Heart left ventricle (tissue), 16 donors: ENCODE results near the gene PHLPP1. TPM values are rescaled to one million over a fixed set of nuclear protein-coding genes. Genes with fewer than 3 reads are reported as not detected.

Experiments
- ATAC-seq, 4 donors: fragments of 200-7000 bp; cut with Tn5 transposase; one replicate each; pipeline ENCODE4 v1.9.1; 2020 to 2022; ENCODE audit warnings: moderate library complexity in 4 of 4, mild to moderate bottlenecking in 3 of 4, moderate number of reproducible peaks in 1 of 4
- DNase-seq, 5 donors: peaks; one replicate each; pipeline ENCODE4 v3.0.0-alpha.2; 2020
- H3K27ac ChIP-seq, 12 donors: fragments of 200-600 bp; sonication (generic) in 4 of 12; one replicate each; pipeline versions ENCODE4 v1.5.0 to v1.8.0; 2016 to 2022; ENCODE audit warnings: mild to moderate bottlenecking in 2 of 12
- H3K27me3 ChIP-seq, 9 donors: fragments of 200-600 bp; sonication (generic) in 2 of 9; one replicate each; pipeline versions ENCODE4 v1.5.1 to v1.8.0; 2016 to 2022; ENCODE audit warnings: mild to moderate bottlenecking in 3 of 9
- H3K36me3 ChIP-seq, 9 donors: fragments of 200-600 bp; sonication (generic) in 2 of 9; one replicate each; pipeline versions ENCODE4 v1.5.0 to v1.8.0; 2018 to 2022; ENCODE audit warnings: mild to moderate bottlenecking in 2 of 9
- H3K4me1 ChIP-seq, 12 donors: fragments of 200-600 bp; sonication (generic) in 4 of 12; one replicate each; pipeline versions ENCODE4 v1.5.0 to v1.8.0; 2016 to 2022; ENCODE audit warnings: mild to moderate bottlenecking in 3 of 12
- H3K4me3 ChIP-seq, 12 donors: fragments of 200-600 bp; sonication (generic) in 4 of 12; one replicate each; pipeline versions ENCODE4 v1.5.0 to v1.8.0; 2017 to 2022; ENCODE audit warnings: mild to moderate bottlenecking in 9 of 12, moderate library complexity in 4 of 12
- H3K9me3 ChIP-seq, 12 donors: fragments of 200-600 bp; sonication (generic) in 4 of 12; one replicate each; pipeline versions ENCODE4 v1.5.0 to v1.8.0; 2016 to 2022; ENCODE audit warnings: mild to moderate bottlenecking in 1 of 12
- POLR2A ChIP-seq, 2 donors: fragments of 450-650 bp; IDR thresholded peaks; one replicate each; pipeline ENCODE4 v1.6.1; 2017; ENCODE audit warnings: antibody characterized with exemption in 2 of 2, mild to moderate bottlenecking in 2 of 2, moderate library complexity in 2 of 2
- WGBS, 4 donors: extraction: QIAGEN DNeasy Blood & Tissue Kit in 2 of 4; methylation state at CpG; one replicate each; pipeline versions ENCODE4 v1.1.5 to v1.1.7; 2013 to 2018; 5-methylcytosine and 5-hydroxymethylcytosine counted together
- intact Hi-C, 10 donors: fragments of 100-400 bp; cut with DNase I; formaldehyde crosslinking; loops; one replicate each; pipeline versions ENCODE4 v1.11.1 to v1.14.2; 2022
- polyA plus RNA-seq, 2 donors: library from polyadenylated mRNA; stranded (reverse); fragments of 200-250 nt; gene quantifications; one replicate each; pipeline ENCODE4 v1.2.3, GENCODE V29; 2013
- total RNA-seq, 9 donors: library from RNA; depleted of rRNA in 2 of 9; stranded (reverse); fragments of >200 nt in 2 of 9; fragmentation: NEBNext Ultra II Directional in 3 of 9; extraction: Animal tissue kit (Norgen Biotek cat#: 25700) in 3 of 9; gene quantifications; one replicate each; pipeline versions ENCODE4 v1.1.0 to v1.2.4, GENCODE V29; 2016 to 2023
- TF ChIP-seq, protein P1 (sequence below), 12 donors: fragments of 200-600 bp; sonication (generic) in 4 of 12; IDR thresholded peaks; one replicate each; pipeline versions ENCODE4 v1.5.0 to v1.8.0; 2018 to 2022; ENCODE audit warnings: antibody characterized with exemption in 12 of 12, mild to moderate bottlenecking in 5 of 12
- donor health status: ischemic (EF 13 %, LVEDD 7.1; RV severe dilation, severe dysfunction).
- donor health status: healthy with polysubstance abuse.
- donor health status: DM: no; HTN: yes; CAD: no.
- donor health status: DM: no; HTN: no; CAD: no.
- donor health status: ischemic (EF 25% LVEDD 6.9; RV normal size, moderate dysfunction).
- donor health status: ischemic (EF 25% LVEDD 5.7; RV mildly dilated, moderate dysfunction).
- donor health status: healthy.
- donor health status: DM: yes; HTN: yes; CAD: no.
- donor health status: ischemic (EF 35%, LVEDD 5.7; RV mildly dilated, moderate dysfunction).
- donor health status: nonischemic (EF 11% LVEDD 7.7; RV severe dilation, severe dysfunction).
- donor health status: DM: yes; HTN: yes; CAD: no.
- donor health status: PGD.
- donor health status: ischemic (EF 29% LVEDD 5.4; RV normal size, mild dysfunction).
- donor health status: nonischemic (EF 23%, LVEDD 6.1; RV moderate dilation, normal function).

PHLPP1 gene
- total and polyA plus RNA-seq, 11 donors: 1.7 to 11.1 (median 6.2) TPM

DNA sequence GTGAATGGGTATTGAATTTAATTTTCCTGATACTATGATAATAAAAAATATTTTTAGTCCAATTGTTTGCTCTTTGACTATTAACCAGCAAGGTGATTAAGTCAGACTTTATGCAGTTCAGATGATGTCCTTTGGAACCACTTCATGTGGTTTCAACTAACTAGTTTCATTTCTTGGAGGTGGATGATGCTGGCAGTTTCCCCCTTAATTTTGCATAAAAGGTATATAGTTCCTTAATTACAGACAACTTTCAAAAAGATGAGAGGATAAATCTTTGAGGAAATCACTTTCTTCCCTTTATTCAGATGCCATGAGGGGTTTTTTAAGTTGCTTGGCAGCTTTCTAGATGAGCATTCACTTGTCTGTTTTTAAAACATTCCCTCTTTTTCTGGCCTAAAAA, 223.1 kb downstream of the PHLPP1 start:
- H3K9me3 ChIP-seq: peaks cover 0 to 7% (median 0%) of the 10 kb centered on the region in 12 donors

DNA sequence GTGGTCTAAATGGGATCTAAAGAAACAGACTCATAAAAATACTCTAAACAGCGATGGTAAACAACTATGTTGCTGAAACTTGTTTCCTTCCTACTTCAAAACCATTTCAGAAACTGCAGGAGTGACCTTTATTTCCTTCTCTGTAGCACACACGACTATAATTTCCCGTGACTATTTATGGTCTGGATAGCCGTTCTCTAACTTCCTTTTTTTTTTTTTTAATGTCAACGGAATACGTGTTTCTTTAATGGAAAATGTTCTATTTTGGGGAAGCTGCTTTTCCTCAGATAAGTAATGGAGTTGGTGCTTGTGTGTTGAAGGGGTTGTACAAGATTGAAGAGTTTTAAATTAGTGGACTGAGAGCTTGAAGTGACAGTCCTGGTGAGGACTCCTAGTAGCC, 224.1 kb downstream of the PHLPP1 start:
- Histone ChIP-seq H3K9me3 (no peaks in the 10 kb centered on the region), H3K4me1 (peaks cover 0 to 36% (median 14%) of the 10 kb centered on the region in 12 donors), H3K4me3 (peak overlapping the region in 5 of 12 donors; percentile 5 to 12 (median 6)), H3K36me3 (peaks cover 0 to 14% (median 0%) of the 10 kb centered on the region in 9 donors), H3K27ac (peak overlapping the region in 11 of 12 donors; percentile 33 to 83 (median 58)), H3K27me3 (no peaks in the 10 kb centered on the region)
- WGBS, 4 donors: 14 to 19% (median 15%) methylated on average over 6 of the region's 6 CpGs
- DNase-seq: no peak
- peak; percentile 42 to 90 (median 72) for ATAC-seq
- intact Hi-C loops: loop anchor here in 1 of 10 donors (5.0 to 10.0 kb wide), 2 partner anchors 37 to 55 kb away; no protein-coding TSS in a partner anchor
- TF ChIP-seq, protein P1, sequence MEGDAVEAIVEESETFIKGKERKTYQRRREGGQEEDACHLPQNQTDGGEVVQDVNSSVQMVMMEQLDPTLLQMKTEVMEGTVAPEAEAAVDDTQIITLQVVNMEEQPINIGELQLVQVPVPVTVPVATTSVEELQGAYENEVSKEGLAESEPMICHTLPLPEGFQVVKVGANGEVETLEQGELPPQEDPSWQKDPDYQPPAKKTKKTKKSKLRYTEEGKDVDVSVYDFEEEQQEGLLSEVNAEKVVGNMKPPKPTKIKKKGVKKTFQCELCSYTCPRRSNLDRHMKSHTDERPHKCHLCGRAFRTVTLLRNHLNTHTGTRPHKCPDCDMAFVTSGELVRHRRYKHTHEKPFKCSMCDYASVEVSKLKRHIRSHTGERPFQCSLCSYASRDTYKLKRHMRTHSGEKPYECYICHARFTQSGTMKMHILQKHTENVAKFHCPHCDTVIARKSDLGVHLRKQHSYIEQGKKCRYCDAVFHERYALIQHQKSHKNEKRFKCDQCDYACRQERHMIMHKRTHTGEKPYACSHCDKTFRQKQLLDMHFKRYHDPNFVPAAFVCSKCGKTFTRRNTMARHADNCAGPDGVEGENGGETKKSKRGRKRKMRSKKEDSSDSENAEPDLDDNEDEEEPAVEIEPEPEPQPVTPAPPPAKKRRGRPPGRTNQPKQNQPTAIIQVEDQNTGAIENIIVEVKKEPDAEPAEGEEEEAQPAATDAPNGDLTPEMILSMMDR (IDR thresholded peaks at IDR 0.05): no peak
- no peak for TF ChIP-seq POLR2A (IDR thresholded peaks at IDR 0.05)

More for the DNA sequence above, 223.1 kb downstream of the PHLPP1 start:
- Histone ChIP-seq H3K4me3 (no peak overlapping the region), H3K27me3 (no peaks in the 10 kb centered on the region), H3K36me3 (peaks cover 0 to 13% (median 0%) of the 10 kb centered on the region in 9 donors), H3K4me1 (peaks cover 0 to 36% (median 14%) of the 10 kb centered on the region in 12 donors), H3K27ac (peak overlapping the region in 8 of 12 donors; percentile 17 to 83 (median 53))
- no peak for ATAC-seq
- intact Hi-C loops: loop anchor here in 1 of 10 donors (5.0 to 10.0 kb wide), 2 partner anchors 36 to 54 kb away; no protein-coding TSS in a partner anchor
- TF ChIP-seq, protein P1 (IDR thresholded peaks at IDR 0.05): no peak
- no peak for TF ChIP-seq POLR2A (IDR thresholded peaks at IDR 0.05)
- no peak for DNase-seq

DNA sequence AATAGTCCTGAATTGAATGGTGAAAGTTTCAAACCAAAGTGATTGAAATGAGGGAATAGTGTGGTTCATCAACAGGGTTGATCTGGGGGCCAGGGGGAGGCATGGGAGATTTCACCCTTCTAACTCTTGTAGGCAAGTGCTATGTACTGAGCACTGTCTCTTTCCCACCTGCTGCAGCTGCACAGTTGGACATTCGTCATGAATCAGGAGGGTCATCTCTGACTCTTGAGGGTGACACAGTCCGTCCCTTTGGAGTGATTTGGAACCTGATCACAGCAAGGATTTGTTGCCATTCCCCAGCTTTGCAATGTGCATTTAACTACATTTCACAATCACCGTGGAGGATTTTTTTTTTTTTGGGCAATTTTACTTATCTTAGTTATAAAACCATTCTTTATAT, 224.6 kb downstream of the PHLPP1 start:
- Histone ChIP-seq H3K4me1 (peaks cover 0 to 36% (median 14%) of the 10 kb centered on the region in 12 donors), H3K27ac (peak overlapping the region in 11 of 12 donors; percentile 33 to 83 (median 58)), H3K36me3 (peaks cover 0 to 14% (median 0%) of the 10 kb centered on the region in 9 donors), H3K27me3 (no peaks in the 10 kb centered on the region), H3K9me3 (no peaks in the 10 kb centered on the region), H3K4me3 (peak overlapping the region in 4 of 12 donors; percentile 5 to 12 (median 6))
- WGBS, 4 donors: 70 to 74% (median 72%) methylated on average over 3 of the region's 3 CpGs
- peak in 1 of 5 donors; percentile 7 for DNase-seq
- intact Hi-C loops: loop anchor here in 3 of 10 donors (5.0 to 10.0 kb wide), 3 partner anchors 38 to 223 kb away; partner anchors contain the start of gene PHLPP1 (in 2 of the 3)
- no peak for TF ChIP-seq POLR2A (IDR thresholded peaks at IDR 0.05)
- TF ChIP-seq, protein P1 (IDR thresholded peaks at IDR 0.05): no peak
- ATAC-seq: peak in 2 of 4 donors; percentile 28 to 37

DNA sequence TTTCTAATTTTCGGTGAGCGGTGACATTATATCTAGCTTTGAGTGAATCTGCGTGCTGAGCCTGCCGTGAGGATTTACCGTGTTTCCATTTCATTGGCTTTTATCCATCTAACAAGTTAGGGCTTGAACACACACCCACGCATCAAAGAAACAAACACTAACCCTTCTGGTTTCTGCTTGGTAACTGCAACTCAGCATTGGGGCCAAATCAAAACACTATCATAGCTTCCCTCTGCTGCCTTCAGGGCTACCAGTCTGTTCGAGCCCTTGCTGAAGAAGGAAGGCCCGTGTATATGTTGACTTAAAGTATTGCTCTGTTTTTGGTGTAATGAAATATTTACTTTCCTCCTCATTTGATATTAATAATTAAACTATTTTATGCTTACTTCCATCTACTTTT, 227.2 kb downstream of the PHLPP1 start:
- intact Hi-C loops: loop anchor here in 2 of 10 donors (5.0 kb wide), 1 partner anchor 225 kb away; the partner anchor contains the start of gene PHLPP1 (in 2 of the 2)
- peaks cover 0 to 35% (median 10%) of the 10 kb centered on the region in 9 donors for H3K36me3 ChIP-seq
- peaks cover 0 to 25% (median 9%) of the 10 kb centered on the region in 12 donors for H3K4me1 ChIP-seq
- no peak overlapping the region for H3K4me3 ChIP-seq
- no peak for DNase-seq
- no peaks in the 10 kb centered on the region for H3K9me3 ChIP-seq
- no peak for TF ChIP-seq POLR2A (IDR thresholded peaks at IDR 0.05)
- TF ChIP-seq, protein P1 (IDR thresholded peaks at IDR 0.05): no peak
- 95 to 97% (median 97%) methylated on average over 8 of the region's 8 CpGs for WGBS, 4 donors
- no peak for ATAC-seq
- no peaks in the 10 kb centered on the region for H3K27me3 ChIP-seq
- no peak overlapping the region for H3K27ac ChIP-seq
